SK-N-SH (cell line): ENCODE measurements around the gene EVA1B. TPM values are rescaled to one million over a fixed set of nuclear protein-coding genes. Genes with fewer than 3 reads are reported as not detected.

Experiments used
- CTCF ChIA-PET: fragments of 300-600, 350-600 bp; formaldehyde crosslinking; extraction: SDS; loops from one replicate; lab custom pipeline; 2021; lab: Yijun Ruan, JAX
- POLR2A ChIA-PET: fragments of 350-600 bp; sonication (Branson Sonifier 250); formaldehyde crosslinking; extraction: SDS; loops from one replicate; lab custom pipeline; 2020; ENCODE audit warnings: antibody characterized with exemption, inconsistent platforms; lab: Yijun Ruan, JAX
- DNase-seq: peaks from one replicate; pipeline ENCODE4 v3.0.0; 2012
- H2AFZ ChIP-seq: fragments of 200-600 bp; sonication (generic); 2 replicates; pipeline ENCODE4 v1.8.1; 2016; ENCODE audit warnings: antibody characterized with exemption, mild to moderate bottlenecking, low read depth
- H3F3A ChIP-seq: fragments of 200-600 bp; sonication (generic); replicated peaks from 2 replicates; pipeline ENCODE3; 2016; ENCODE audit warnings: antibody characterized with exemption, mild to moderate bottlenecking; ENCODE audit not compliant: insufficient read depth
- H3K27ac ChIP-seq, 2 experiments: fragments of 200-500 bp in 1 of 2; fragments of 200-600 bp in 1 of 2; sonication (Bioruptor generic) in 1 of 2; sonication (generic), shearing (Covaris generic) in 1 of 2; 2 replicates each; pipeline versions ENCODE4 v1.5.1 to v1.6.1; 2014 to 2016; ENCODE audit warnings: low read depth in 2 of 2, inconsistent platforms in 1 of 2, low read length in 1 of 2, mild to moderate bottlenecking in 1 of 2, mixed read lengths in 1 of 2
- H3K27me3 ChIP-seq: fragments of 200-600 bp; sonication (generic), shearing (Covaris generic); 2 replicates; pipeline ENCODE4 v1.6.1; 2016; ENCODE audit warnings: mixed run types; ENCODE audit not compliant: insufficient read depth
- H3K36me3 ChIP-seq, 2 experiments: fragments of 200-500 bp in 1 of 2; fragments of 200-600 bp in 1 of 2; sonication (Bioruptor generic) in 1 of 2; sonication (generic) in 1 of 2; replicated peaks in 1 of 2; 2 replicates each; pipeline versions ENCODE3 to v1.5.1; 2014 to 2016; ENCODE audit warnings: low read length in 1 of 2, mild to moderate bottlenecking in 1 of 2; ENCODE audit not compliant: insufficient read depth in 2 of 2, control insufficient read depth in 1 of 2
- H3K4me1 ChIP-seq, 2 experiments: fragments of 200-500 bp in 1 of 2; fragments of 200-600 bp in 1 of 2; sonication (Bioruptor generic) in 1 of 2; sonication (generic), shearing (Covaris generic) in 1 of 2; 2 replicates each; pipeline versions ENCODE4 v1.5.1 to v1.6.1; 2014 to 2016; ENCODE audit warnings: low read depth in 1 of 2, low read length in 1 of 2, mixed run types in 1 of 2; ENCODE audit not compliant: insufficient read depth in 2 of 2, control insufficient read depth in 1 of 2
- H3K4me2 ChIP-seq: fragments of 200-600 bp; sonication (generic), shearing (Covaris generic); 2 replicates; pipeline ENCODE4 v1.6.1; 2017; ENCODE audit warnings: mixed run types
- H3K4me3 ChIP-seq, 2 experiments: fragments of 200-500 bp in 1 of 2; fragments of 200-600 bp in 1 of 2; sonication (Bioruptor generic) in 1 of 2; sonication (generic), shearing (Covaris generic) in 1 of 2; 2 replicates each; pipeline versions ENCODE4 v1.5.1 to v1.8.1; 2014 to 2016; ENCODE audit warnings: low read depth in 2 of 2, inconsistent platforms in 1 of 2, low read length in 1 of 2, mild to moderate bottlenecking in 1 of 2, mixed read lengths in 1 of 2, moderate library complexity in 1 of 2
- H3K79me2 ChIP-seq: fragments of 200-600 bp; sonication (generic); 2 replicates; pipeline ENCODE4 v1.8.1; 2017; ENCODE audit warnings: mild to moderate bottlenecking; ENCODE audit not compliant: insufficient read depth
- H3K9ac ChIP-seq: fragments of 200-600 bp; sonication (generic); 2 replicates; pipeline ENCODE4 v1.6.1; 2017; ENCODE audit warnings: mixed run types
- H3K9me2 ChIP-seq: fragments of 200-600 bp; sonication (generic); 2 replicates; pipeline ENCODE4 v1.6.1; 2017; ENCODE audit warnings: mixed run types
- H3K9me3 ChIP-seq: fragments of 200-600 bp; sonication (generic); 2 replicates; pipeline ENCODE4 v1.6.1; 2017; ENCODE audit warnings: mixed run types, mild to moderate bottlenecking, moderate library complexity
- H4K20me1 ChIP-seq: fragments of 200-600 bp; sonication (generic); 2 replicates; pipeline ENCODE4 v1.6.1; 2017; ENCODE audit warnings: mild to moderate bottlenecking, mixed run types; ENCODE audit not compliant: insufficient read depth
- FOSL2 ChIP-seq: IDR thresholded peaks from 2 replicates; pipeline ENCODE4 v1.4.0; 2012; ENCODE audit warnings: low read depth, mild to moderate bottlenecking, moderate library complexity, borderline replicate concordance
- FOXJ3 ChIP-seq: sonication (generic); formaldehyde crosslinking; IDR thresholded peaks from 2 replicates; pipeline ENCODE4 v1.5.1; 2020; ENCODE audit warnings: mild to moderate bottlenecking, missing genetic modification reagents
- JUND ChIP-seq: IDR thresholded peaks from 2 replicates; pipeline ENCODE4 v1.4.0; 2012
- MAX ChIP-seq: IDR thresholded peaks from 2 replicates; pipeline ENCODE4 v1.4.0; 2012; ENCODE audit warnings: low read depth
- PBX3 ChIP-seq: IDR thresholded peaks from 2 replicates; pipeline ENCODE4; 2012
- RCOR1 ChIP-seq: fragments of 150-350 bp; IDR thresholded peaks from 2 replicates; pipeline ENCODE4 v1.6.1; 2017; ENCODE audit warnings: antibody characterized with exemption, low read length
- REST ChIP-seq: IDR thresholded peaks from 2 replicates; pipeline ENCODE4 v1.6.1; 2012; ENCODE audit warnings: mild to moderate bottlenecking, low read depth, low read length, moderate library complexity
- RFX5 ChIP-seq: IDR thresholded peaks from 2 replicates; pipeline ENCODE4 v1.6.1; 2012; ENCODE audit warnings: mild to moderate bottlenecking, improper control_type of control experiment, low read length
- TCF12 ChIP-seq: IDR thresholded peaks from 2 replicates; pipeline ENCODE4 v1.4.0; 2012
- USF1 ChIP-seq: IDR thresholded peaks from 2 replicates; pipeline ENCODE4 v1.4.0; 2012; ENCODE audit warnings: low read depth, borderline replicate concordance
- YY1 ChIP-seq: IDR thresholded peaks from 2 replicates; pipeline ENCODE4 v1.4.0; 2012; ENCODE audit warnings: low read depth, mild to moderate bottlenecking
- WGBS: methylation state at CpG from one replicate; pipeline ENCODE4 v1.1.6; 2017; ENCODE audit warnings: low lambda C conversion rate; 5-methylcytosine and 5-hydroxymethylcytosine counted together
- polyA plus RNA-seq, 3 experiments: library from polyadenylated mRNA; depleted of rRNA; stranded (reverse); fragments of >200 nt; gene quantifications; 2 replicates each; pipeline ENCODE4 v1.2.3, GENCODE V29; 2012

The EVA1B gene
- polyA plus RNA-seq, 1 of the 3 experiments (the other 2 are of a cell fraction): 38.9 TPM

GRCh38 chr1:36349241-36349671 lies 25.8 kb upstream of the EVA1B start:
- Histone ChIP-seq H3K27ac (peak overlapping the region in 1 of 2 experiments; percentile 100; a peak in 3 of 4 replicates), H3K9me3 (no peaks in the 10 kb centered on the region), H3K27me3 (no peaks in the 10 kb centered on the region), H3K79me2 (peaks cover 22% of the 10 kb centered on the region; the same call in 1 of the 2 replicates), H3K4me1 (peaks cover 32 to 50% of the 10 kb centered on the region in 2 experiments), H2AFZ (no peak overlapping the region), H3K36me3 (peaks cover 30 to 50% of the 10 kb centered on the region in 2 experiments), H3K4me3 (no peak overlapping the region), H3K9ac (peak overlapping the region; percentile 86; the same call in 1 of the 2 replicates), H4K20me1 (no peaks in the 10 kb centered on the region), H3F3A (peaks cover 48% of the 10 kb centered on the region), H3K4me2 (peak overlapping the region; percentile 34), H3K9me2 (no peaks in the 10 kb centered on the region)
- ChIA-PET CTCF (interaction anchor here (1.8 to 7.4 kb wide), 2 partner anchors 18 to 71 kb away, joined by 4 to 86 read pairs; no protein-coding TSS in a partner anchor), POLR2A (no interaction called here)
- WGBS: 73% methylated on average over 5 of the region's 7 CpGs
- no peak for DNase-seq
- peak; percentile 46 for TF ChIP-seq TCF12
- TF ChIP-seq MAX: no peak
- TF ChIP-seq PBX3: peak; percentile 41
- TF ChIP-seq USF1: no peak
- peak; percentile 28; the same call in 1 of the 2 replicates for TF ChIP-seq JUND
- TF ChIP-seq REST: no peak
- no peak for TF ChIP-seq RCOR1
- TF ChIP-seq FOSL2: peak; percentile 43; the same call in 1 of the 2 replicates
- TF ChIP-seq FOXJ3 (CRISPR knock-in tag): no peak

- H4K20me1 ChIP-seq: no peaks in the 10 kb centered on the region
- CTCF ChIA-PET: interaction anchor here (7.4 kb wide), 1 partner anchor 21 kb away, joined by 86 read pairs; no protein-coding TSS in a partner anchor
- TF ChIP-seq USF1 (no peak), YY1 (no peak), RFX5 (no peak), FOSL2 (no peak)
- TF ChIP-seq, all 33 proteins: peak for 0
- peaks cover 18 to 40% of the 10 kb centered on the region in 2 experiments for H3K4me1 ChIP-seq
- POLR2A ChIA-PET: no interaction called here
- H3K9ac ChIP-seq: no peak overlapping the region
- H3K79me2 ChIP-seq: peaks cover 17% of the 10 kb centered on the region; the same call in 1 of the 2 replicates
- H2AFZ ChIP-seq: no peak overlapping the region
- H3K36me3 ChIP-seq: peaks cover 39 to 57% of the 10 kb centered on the region in 2 experiments
- no peaks in the 10 kb centered on the region for H3K9me3 ChIP-seq
- H3K4me2 ChIP-seq: no peak overlapping the region
- 89% methylated on average over 7 of the region's 8 CpGs for WGBS
- no peak for DNase-seq
- no peak overlapping the region for H3K4me3 ChIP-seq
- H3K27me3 ChIP-seq: no peaks in the 10 kb centered on the region
- H3F3A ChIP-seq: peaks cover 36% of the 10 kb centered on the region
- H3K9me2 ChIP-seq: no peaks in the 10 kb centered on the region
- H3K27ac ChIP-seq: peak overlapping the region in 1 of 2 experiments; percentile 44; a peak in 1 of 4 replicates
These were observed 23.4 kb upstream of the EVA1B start for GRCh38 chr1:36346741-36347370.
